NCI-H1436 treated with DMSO at 0.1 percent for 48 hours (cell line): ENCODE results near the gene CBR3.

ENCODE experiments used
- DNase-seq: peaks from one replicate; lab custom pipeline; 2025; lab: John Stamatoyannopoulos, UW

The CBR3 gene

GRCh38 chr21:36156339-36156814 lies 21.5 kb downstream of the CBR3 start:
- peak; percentile 88 for DNase-seq

GRCh38 chr21:36156815-36157670 lies 22.2 kb downstream of the CBR3 start, which contains the start of gene DOP1B:
Gene DOP1B, plus strand, starts transcription at chr21:36156824. Its CDS starts 7,910 bp downstream, at chr21:36164734.
- DNase-seq: no peak

GRCh38 chr21:36159356-36159921 lies 24.6 kb downstream of the CBR3 start:
- no peak for DNase-seq

- DNase-seq: no peak
These were observed 25.9 kb downstream of the CBR3 start for GRCh38 chr21:36160850-36161178.

GRCh38 chr21:36162631-36163030 lies 27.8 kb downstream of the CBR3 start:
- DNase-seq: no peak

- no peak for DNase-seq
These were observed 29.2 kb downstream of the CBR3 start for GRCh38 chr21:36163750-36164741.

GRCh38 chr21:36165356-36165755 lies 30.5 kb downstream of the CBR3 start:
- DNase-seq: no peak

- no peak for DNase-seq
These were observed 31.8 kb downstream of the CBR3 start for GRCh38 chr21:36166705-36167104.

- DNase-seq: no peak
These were observed 32.7 kb downstream of the CBR3 start for GRCh38 chr21:36167541-36167940.

GRCh38 chr21:36169470-36170128 lies 34.7 kb downstream of the CBR3 start:
- DNase-seq: no peak

- DNase-seq: no peak
These were observed 35.9 kb downstream of the CBR3 start for GRCh38 chr21:36170823-36171222.

- DNase-seq: no peak
These were observed 36.5 kb downstream of the CBR3 start for GRCh38 chr21:36171336-36171735.

- DNase-seq: no peak
These were observed 37.0 kb downstream of the CBR3 start for GRCh38 chr21:36171741-36172331.

GRCh38 chr21:36174780-36175179 lies 39.9 kb downstream of the CBR3 start:
- no peak for DNase-seq

- no peak for DNase-seq
These were observed 41.1 kb downstream of the CBR3 start for GRCh38 chr21:36175771-36176565.

GRCh38 chr21:36178349-36178748 lies 43.5 kb downstream of the CBR3 start:
- no peak for DNase-seq

- DNase-seq: no peak
These were observed 44.3 kb downstream of the CBR3 start for GRCh38 chr21:36179145-36179544.

- no peak for DNase-seq
These were observed 46.1 kb downstream of the CBR3 start for GRCh38 chr21:36180963-36181362.

- DNase-seq: no peak
These were observed 48.4 kb downstream of the CBR3 start for GRCh38 chr21:36183144-36183795.

- no peak for DNase-seq
These were observed 49.7 kb downstream of the CBR3 start for GRCh38 chr21:36184545-36184944.
